Activated CD8-positive, alpha-beta memory T cell treated with anti-CD3 and anti-CD28 coated beads for 24 hours (primary cell): ENCODE data around the gene SLC30A2.

Experiments
- DNase-seq: peaks from one replicate; pipeline ENCODE4 v3.0.0-alpha.2; 2020

SLC30A2 gene

DNA sequence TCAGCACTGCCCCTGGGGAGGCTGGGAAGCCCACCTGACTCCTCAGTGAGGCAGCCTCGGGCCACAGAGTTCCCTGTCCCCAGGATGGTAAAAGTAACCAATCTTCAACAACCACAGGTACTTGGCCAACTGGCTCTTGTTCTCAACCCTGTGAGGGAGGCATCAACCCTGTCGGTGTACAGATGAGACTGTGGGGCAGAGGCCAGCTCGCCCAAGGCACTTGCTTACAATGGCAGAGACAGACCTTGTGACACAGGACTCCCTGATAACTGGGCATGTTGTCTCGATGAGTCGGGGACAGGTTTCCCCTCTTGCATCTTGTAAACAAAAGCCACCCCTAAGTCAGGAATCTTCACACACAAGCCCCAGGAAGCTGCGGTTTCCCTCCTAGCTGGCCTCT is 8.0 kb downstream of the SLC30A2 start:
- no peak for DNase-seq

DNA sequence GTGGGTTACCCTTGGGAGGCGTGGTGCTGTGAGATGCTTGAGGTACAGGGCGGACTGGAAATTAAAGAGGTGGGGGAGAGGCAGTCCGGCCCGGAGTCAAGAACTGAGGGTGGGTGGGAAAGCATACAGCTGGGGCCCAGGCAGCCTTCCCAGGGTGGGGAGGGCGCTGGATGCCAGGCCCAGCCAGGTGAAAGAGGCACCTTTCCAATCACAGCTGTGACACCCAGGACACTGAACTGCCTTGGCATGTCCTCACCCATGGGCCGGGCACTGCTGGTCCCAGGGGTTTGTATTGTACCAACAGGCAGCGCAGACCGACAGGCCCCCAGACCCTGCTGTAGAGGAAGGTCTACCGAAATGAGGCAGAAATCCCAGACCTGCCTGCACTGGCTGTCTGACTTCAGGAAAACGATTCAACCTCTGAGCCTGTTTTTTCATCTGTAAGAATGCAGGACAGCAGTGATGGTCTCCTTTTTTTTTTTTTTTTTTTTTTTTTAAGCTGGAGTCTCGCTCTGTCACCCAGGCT is 9.1 kb downstream of the SLC30A2 start:
- DNase-seq = no peak

DNA sequence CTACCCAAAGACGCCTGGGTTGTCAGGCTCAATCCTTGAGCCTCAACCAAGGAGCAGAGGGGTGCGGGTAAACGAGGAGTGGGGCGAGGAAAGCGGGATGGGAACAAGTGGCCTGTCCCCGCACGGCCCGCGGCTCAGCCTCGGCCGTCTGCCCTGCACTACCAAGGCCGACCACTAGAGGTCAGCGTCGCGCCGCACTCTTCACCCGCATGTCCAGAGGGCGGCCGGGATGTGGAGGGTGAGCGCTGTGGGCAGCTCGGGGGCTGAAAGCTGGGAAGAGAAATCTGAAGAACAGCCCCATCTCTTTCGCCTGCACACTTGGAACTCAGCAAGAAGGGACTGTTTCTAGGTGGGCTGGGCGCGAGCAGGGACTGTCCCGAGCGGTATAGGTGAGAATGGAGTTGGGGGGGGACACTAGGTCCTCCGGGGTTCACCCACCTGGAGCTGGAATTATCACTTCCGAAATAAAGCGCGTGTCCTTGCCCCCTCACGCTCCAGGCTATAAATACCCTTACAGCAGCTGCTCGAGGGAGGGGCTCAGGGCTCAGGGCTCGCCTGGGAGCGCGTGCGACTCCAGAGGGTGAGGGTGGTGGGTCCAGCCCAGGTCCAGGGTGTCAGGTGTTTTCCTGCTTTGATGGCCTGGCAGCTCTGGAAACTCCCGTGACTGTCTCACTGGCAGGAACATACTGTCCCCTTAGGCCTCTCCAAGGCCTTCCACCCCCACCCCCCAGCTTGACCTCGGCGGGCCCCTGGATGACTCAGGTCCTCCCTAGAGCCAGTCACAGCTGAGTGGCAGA is 9.8 kb downstream of the SLC30A2 start:
- peak; percentile 97 for DNase-seq

DNA sequence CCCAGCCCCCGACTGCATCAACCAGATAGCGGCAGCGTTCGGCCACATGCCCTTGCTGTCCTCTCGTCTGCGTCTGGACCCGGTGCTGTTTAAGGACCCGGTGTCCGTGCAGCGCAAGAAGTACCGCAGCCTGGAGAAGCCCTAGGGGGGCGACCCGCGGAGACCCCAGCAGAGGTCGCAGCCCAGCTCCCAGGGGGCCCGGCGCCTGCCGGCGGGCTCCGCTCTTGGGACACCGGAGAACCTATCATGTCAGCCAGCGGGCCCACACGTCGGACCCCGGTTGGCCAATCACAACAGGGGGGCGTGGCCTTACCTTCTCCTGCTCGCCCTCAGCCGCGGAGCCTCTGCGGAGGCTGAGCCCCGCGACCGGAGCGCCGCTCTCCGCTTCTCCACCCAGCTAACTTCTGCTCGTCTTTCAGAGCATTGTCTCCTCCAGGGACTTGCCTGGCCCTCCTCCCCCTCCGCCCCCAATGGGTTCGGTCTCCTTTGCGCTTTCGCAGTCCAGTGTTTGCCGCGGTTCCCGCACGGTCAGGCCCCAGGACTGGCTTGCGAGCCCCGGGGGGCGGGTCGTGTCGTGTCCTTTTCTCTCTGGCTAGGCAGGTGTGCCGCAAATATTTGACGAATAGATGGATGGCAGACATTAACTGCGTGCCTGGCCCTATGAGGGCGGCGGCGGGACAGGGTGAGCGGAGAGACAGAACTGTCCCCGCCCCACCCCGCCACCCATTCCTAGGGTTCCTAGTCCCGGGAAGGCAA is 10.5 kb downstream of the SLC30A2 start:
- DNase-seq = peak; percentile 95

DNA sequence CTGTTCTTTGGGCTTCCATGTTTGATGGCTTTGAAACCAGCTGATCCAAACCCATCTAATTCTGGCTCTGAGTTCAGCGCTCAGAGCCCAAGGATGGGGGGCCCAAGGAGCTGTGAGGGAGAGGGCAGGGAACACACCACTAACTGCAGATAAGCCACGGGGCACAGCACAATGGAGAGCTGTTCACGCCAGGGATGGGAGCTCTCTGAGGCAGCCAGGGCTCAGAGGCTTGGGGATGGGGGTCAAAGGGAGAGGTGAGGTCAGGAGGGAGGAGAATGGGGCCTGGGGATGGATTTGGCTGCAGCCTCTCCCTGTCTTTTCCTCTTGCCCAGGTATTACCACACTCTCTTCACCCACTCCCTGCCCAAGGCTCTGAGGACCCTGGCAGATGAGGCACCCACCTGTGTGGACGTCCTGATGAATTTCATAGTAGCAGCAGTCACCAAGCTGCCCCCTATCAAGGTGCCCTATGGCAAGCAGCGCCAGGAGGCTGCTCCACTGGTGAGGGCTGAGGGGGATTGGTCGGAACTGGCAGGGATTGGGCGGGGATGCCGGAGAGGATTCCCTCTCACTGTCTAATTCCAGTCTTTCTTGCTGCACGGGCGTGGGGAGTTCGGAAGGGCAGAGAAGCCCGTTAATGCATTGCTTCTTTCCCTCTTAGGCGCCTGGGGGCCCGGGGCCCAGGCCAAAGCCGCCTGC is 11.3 kb downstream of the SLC30A2 start:
- DNase-seq = no peak

DNA sequence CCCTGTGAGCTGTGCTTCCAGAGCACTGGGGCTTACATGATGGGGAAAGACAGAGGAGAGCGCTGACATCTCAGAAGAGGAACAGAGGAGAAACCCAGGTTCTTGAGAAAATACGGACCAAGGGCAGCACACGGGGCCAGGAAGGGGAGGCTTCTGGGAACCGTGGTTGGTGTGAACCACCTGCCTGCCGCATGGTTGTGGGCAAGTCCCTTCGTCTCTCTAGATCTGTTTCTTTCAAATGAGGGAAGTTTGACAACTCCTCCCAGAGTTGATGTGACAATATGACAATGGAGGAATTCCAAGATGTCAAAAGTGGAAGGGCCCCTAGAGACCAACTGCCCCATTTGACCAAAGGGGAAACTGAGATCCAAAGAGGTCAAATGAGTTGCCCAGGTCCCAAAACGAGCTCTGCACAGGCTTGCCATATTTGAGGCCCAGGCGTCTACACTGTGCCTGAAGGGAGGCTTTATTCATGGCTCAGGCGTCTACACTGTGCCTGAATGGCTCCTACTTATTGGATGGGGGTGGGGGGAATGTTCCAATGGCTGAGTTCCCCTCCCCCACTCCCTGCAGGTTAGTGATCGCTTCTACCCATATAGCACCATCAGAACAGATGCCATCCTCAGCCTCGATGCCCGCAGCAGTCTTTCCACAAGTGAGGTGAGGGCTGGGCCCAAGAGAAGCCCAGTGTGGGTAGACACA is 13.1 kb downstream of the SLC30A2 start:
- DNase-seq = no peak

DNA sequence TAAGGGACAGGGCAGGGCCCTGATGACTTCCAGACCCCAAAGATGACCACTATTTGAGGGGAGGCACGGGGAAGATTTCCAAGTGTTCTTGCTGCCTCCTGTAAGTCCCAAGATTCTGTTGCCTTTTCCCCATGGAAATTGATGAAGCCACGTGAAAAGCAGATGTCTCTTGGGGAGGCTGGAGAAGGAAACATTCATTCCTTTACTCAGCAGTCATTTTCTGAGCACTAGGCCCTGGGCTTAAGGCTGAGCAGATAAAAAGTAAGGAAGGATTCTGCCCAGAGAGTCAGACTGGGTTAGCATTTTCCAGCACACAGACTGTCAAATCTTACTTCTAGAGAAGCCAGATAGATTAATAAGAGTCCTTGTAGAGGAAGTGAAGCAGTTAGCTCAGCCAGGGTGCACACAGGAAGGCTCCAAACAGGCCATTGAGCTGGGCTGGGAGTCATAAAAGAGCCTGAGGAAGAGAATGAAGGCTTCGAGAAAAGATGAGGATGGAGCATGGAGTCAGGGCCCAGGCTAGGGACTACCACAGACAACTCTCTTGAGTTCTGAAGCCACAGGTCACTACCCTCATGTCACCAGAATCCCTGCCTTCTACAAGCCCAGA is 14.2 kb downstream of the SLC30A2 start:
- DNase-seq = no peak

- no peak for DNase-seq
Observed at GRCh38 chr1:26031196-26031595, 14.7 kb downstream of the SLC30A2 start.

DNA sequence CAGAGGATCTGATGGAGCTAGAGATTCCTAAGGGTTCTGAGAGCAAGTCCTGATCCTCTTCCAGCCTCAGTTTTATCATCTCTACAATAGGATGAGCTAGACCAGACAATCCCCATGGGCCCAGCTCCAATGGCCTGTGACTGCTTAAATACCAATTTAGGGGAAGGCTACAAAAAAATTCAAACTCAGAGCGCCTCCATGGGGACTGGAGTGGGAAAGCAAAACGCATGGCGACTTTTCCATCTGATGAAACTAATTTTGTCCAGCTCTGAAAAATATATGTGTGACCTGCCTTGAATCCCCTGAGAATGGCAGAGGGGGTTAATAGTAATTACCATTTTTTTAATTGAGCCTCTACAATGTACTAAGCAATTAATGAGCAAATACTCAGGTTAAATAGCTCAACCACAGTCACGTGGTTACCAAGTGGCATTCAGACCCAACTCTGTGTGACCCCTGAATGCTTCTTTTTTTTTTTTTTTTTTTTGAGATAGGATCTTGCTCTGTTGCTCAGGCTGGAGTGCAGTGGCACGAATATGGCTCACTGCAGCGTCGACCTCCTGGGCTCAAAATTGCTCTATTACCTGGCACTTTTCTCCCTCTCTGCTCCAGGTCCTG is 15.9 kb downstream of the SLC30A2 start:
- DNase-seq = no peak

- DNase-seq = no peak
Observed at GRCh38 chr1:26029054-26029863, 16.7 kb downstream of the SLC30A2 start.

DNA sequence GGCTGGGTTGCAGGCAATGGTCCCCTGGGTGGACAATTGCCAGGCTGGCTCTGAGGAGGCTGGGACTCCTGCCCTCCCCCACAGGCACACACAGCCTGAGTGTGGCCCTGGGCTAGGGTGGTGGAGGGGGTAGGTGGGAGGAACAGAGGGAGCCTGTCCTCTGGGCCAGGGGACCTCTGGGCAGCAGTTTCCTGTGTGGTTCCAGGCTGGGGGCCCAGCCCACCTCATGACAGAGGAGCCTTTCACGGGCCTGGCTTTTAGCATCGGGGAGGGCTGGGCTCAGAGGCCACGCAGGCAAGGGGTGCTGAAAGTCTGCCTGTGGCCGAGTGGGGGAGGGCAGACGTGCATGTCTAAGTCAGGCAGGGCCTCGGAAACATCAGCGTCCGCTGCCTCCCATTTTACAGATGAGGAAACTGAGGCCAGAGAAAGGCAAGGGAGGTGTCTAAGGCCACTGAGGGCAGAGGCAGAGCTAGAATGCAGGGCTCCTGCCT is 17.4 kb downstream of the SLC30A2 start:
- DNase-seq = no peak

DNA sequence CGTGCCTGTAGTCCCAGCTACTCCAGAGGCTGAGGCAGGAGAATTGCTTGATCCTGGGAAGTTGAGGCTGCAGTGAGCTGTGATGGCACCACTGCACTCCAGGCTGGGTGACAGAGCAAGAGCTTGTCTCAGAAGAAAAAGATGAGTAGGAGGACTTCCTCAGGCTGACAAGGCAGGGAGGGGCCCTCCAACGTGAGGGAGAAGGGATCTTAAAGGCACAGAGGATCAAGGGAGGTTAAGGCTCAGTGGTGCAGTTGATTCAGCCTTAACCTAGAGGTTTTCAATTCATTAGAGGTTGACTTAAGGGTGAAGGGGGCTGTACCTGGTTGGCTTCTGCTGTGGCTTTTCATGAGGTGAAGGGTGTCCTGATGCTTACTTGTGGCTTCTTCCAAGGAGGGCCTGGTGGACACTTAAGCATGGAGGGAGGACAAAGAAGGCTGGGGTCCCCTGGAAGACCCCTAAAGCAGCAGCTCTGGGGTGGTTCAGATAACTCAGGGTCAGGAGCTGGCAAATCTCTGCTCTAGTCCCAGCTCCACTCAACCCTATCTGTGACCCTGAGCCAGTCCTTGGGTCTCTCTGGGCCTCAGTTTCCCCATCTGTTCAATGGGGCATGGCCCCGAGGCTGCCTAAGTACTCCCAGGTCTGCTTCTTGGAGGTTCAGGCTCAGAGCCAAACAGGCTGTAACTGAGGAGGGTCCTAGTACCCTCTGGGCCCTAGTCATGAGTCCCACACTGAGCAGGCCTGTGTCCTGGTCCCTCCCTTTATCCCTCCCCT is 18.0 kb downstream of the SLC30A2 start:
- DNase-seq = no peak

- no peak for DNase-seq
Observed at GRCh38 chr1:26025517-26025916, 20.4 kb downstream of the SLC30A2 start.

GRCh38 chr1:26025060-26025459 is 20.9 kb downstream of the SLC30A2 start:
- DNase-seq = no peak

- DNase-seq = no peak
Observed at GRCh38 chr1:26023826-26024225, 22.1 kb downstream of the SLC30A2 start.

GRCh38 chr1:26023009-26023408 is 22.9 kb downstream of the SLC30A2 start:
- DNase-seq = no peak

DNA sequence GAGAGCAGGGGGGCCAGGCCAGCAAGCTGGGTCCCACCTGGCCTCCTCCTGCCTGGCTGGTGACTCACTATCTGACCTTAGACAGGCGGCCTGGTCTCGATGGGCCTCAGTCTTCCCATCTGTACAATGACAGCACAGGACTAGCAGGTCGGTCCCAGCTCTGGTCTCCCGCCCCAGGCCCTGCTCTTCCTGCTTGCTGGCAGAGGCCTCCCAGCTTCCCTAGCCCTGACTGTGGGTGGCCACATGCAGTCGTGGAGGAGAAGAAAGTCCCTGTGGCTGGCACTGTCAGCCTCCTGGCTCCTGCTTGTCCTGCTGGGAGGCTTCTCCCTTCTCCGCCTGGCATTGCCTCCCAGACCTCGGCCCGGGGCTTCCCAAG is 23.5 kb downstream of the SLC30A2 start:
- DNase-seq = no peak

DNA sequence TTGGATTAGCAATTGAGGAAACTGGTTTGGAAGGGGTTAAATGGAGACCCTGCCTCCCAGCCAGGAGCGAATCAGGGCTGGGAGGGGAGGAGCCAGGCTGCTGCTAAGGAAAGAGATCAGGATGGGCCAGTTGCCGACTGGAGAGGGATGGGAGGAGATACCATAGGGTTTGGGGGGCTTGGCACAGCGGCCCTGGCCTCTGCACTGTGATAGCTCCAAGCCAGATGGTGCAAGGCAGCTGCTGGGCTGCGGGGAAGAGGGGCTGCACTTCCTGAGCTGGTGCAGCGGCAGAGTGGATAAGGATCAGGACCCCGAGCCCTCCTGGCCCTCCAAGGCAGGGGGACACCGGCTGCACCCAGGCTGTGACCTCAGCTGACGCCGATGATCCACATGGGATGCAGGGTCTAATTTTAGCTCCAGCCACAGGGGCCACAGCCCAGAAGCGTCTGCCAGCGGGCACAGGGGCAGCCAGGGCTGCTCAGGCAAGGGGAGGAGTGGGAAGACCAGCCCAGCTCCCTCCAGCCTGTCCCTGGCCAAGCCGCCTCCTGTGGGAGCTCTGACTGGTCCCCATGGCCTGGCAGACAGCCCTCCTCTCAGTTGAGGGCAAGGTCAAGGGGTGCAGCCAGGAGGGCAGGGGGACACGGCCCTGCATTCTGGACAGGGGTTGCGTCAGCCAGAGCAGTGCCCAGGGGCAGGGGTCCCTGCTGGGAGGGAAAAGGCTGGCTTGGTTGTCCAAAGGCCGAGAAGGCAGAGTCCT is 24.1 kb downstream of the SLC30A2 start, which contains the start of gene EXTL1:
TSS of gene EXTL1 (plus strand) at position 129 of the 757 bp plus-strand sequence. CDS start 872 bp downstream, outside the sequence.
- DNase-seq = no peak
